Lung (tissue), 12 donors: ENCODE measurements around the gene TRABD. TPM values are rescaled to one million over a fixed set of nuclear protein-coding genes. Genes with fewer than 3 reads are reported as not detected.

ENCODE experiments used
- ATAC-seq: fragments of 200-7000 bp; cut with Tn5 transposase; one replicate; pipeline ENCODE4 v1.9.1; 2020; ENCODE audit warnings: moderate number of reproducible peaks; ENCODE audit not compliant: insufficient read depth, low FRiP score
- DNase-seq, 3 donors: peaks; one replicate each; pipeline ENCODE4 v3.0.0-alpha.2; 2013 to 2017
- H3K27ac ChIP-seq, 2 donors: one replicate each; pipeline ENCODE4 v1.5.1; 2013; ENCODE audit warnings: mild to moderate bottlenecking in 2 of 2, moderate library complexity in 2 of 2, control low read depth in 1 of 2, inconsistent platforms in 1 of 2, low read depth in 1 of 2, low read length in 1 of 2
- H3K27me3 ChIP-seq, 3 donors: one replicate each; pipeline ENCODE4 v1.5.1; 2013; ENCODE audit warnings: low read length in 2 of 3; ENCODE audit not compliant: control insufficient read depth in 3 of 3, insufficient read depth in 3 of 3
- H3K36me3 ChIP-seq, 4 donors: one replicate each; pipeline ENCODE4 v1.5.1; 2013; ENCODE audit warnings: low read length in 4 of 4, mild to moderate bottlenecking in 1 of 4, moderate library complexity in 1 of 4; ENCODE audit not compliant: control insufficient read depth in 4 of 4, insufficient read depth in 4 of 4
- H3K4me1 ChIP-seq, 5 donors: one replicate each; pipeline ENCODE4 v1.5.1; 2013; ENCODE audit warnings: low read length in 5 of 5, mild to moderate bottlenecking in 2 of 5, moderate library complexity in 1 of 5; ENCODE audit not compliant: control insufficient read depth in 5 of 5, insufficient read depth in 5 of 5
- H3K4me3 ChIP-seq: one replicate; pipeline ENCODE4 v1.5.1; 2013; ENCODE audit warnings: mild to moderate bottlenecking, control low read depth, moderate library complexity
- H3K9ac ChIP-seq, 2 donors: one replicate each; pipeline ENCODE4 v1.5.1; 2013; ENCODE audit warnings: low read length in 2 of 2, control low read depth in 1 of 2; ENCODE audit not compliant: insufficient read depth in 1 of 2
- H3K9me3 ChIP-seq, 4 donors: one replicate each; pipeline ENCODE4 v1.5.1; 2013; ENCODE audit warnings: low read length in 3 of 4, mild to moderate bottlenecking in 1 of 4, moderate library complexity in 1 of 4; ENCODE audit not compliant: control insufficient read depth in 4 of 4, insufficient read depth in 3 of 4
- CTCF ChIP-seq: IDR thresholded peaks from 2 replicates; pipeline ENCODE4 v1.5.1; 2012; ENCODE audit warnings: mild to moderate bottlenecking; ENCODE audit errors: control extremely low read depth, extremely low read depth
- WGBS, 2 donors: extraction: QIAGEN DNeasy Blood & Tissue Kit; methylation state at CpG; one replicate each; pipeline ENCODE4 v1.1.7; 2013; 5-methylcytosine and 5-hydroxymethylcytosine counted together
- polyA plus RNA-seq, 2 donors: library from polyadenylated mRNA; stranded (reverse); fragments of 200-250 nt; gene quantifications; one replicate each; pipeline ENCODE4 v1.2.1, GENCODE V29; 2013
- total RNA-seq, 2 donors: library from RNA; depleted of rRNA in 1 of 2; stranded (reverse); fragments of >200 nt in 1 of 2; gene quantifications; one replicate each; pipeline ENCODE4 v1.2.1, GENCODE V29; 2014 to 2021
- donor health status: control.
- donor health status: control.
- donor health status: Bipolar disorder and iron deficiency.
- donor health status: healthy.
- donor health status: DM: yes; HTN: yes; CAD: no.

TRABD gene
- total and polyA plus RNA-seq, 4 donors: 16.2 to 72.7 (median 62.2) TPM

DNA sequence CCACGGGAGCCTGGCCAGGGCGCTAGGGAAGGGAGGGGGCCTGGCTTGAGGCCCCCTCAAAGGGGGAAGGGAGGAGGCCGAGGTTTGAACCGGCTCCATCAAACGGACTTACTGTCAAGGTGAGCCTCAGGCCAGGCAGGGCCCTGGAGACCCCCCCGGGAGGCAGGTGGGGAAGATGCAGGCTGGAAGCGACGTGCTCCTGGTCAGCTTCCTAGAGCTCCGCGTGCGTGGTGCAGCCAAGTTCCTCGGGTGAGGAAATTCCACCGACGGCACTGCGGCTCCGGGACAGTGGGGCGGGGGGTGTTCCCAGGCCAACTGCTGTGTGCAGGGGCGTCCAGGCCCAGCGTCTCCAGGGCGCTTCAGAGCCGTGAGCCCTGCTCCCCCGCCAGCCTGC lies 7.2 kb upstream of the TRABD start:
- Histone ChIP-seq H3K4me3 (no peak overlapping the region), H3K4me1 (peaks cover 0 to 5% (median 0%) of the 10 kb centered on the region in 5 donors), H3K9me3 (peaks cover 0 to 6% (median 0%) of the 10 kb centered on the region in 4 donors), H3K9ac (no peak overlapping the region), H3K36me3 (no peaks in the 10 kb centered on the region), H3K27me3 (no peaks in the 10 kb centered on the region), H3K27ac (no peak overlapping the region)
- no peak for TF ChIP-seq CTCF
- WGBS, 2 donors: 54 to 65% methylated on average over 20 to 22 of the region's 22 CpGs
- DNase-seq (no peak), ATAC-seq (no peak)

DNA sequence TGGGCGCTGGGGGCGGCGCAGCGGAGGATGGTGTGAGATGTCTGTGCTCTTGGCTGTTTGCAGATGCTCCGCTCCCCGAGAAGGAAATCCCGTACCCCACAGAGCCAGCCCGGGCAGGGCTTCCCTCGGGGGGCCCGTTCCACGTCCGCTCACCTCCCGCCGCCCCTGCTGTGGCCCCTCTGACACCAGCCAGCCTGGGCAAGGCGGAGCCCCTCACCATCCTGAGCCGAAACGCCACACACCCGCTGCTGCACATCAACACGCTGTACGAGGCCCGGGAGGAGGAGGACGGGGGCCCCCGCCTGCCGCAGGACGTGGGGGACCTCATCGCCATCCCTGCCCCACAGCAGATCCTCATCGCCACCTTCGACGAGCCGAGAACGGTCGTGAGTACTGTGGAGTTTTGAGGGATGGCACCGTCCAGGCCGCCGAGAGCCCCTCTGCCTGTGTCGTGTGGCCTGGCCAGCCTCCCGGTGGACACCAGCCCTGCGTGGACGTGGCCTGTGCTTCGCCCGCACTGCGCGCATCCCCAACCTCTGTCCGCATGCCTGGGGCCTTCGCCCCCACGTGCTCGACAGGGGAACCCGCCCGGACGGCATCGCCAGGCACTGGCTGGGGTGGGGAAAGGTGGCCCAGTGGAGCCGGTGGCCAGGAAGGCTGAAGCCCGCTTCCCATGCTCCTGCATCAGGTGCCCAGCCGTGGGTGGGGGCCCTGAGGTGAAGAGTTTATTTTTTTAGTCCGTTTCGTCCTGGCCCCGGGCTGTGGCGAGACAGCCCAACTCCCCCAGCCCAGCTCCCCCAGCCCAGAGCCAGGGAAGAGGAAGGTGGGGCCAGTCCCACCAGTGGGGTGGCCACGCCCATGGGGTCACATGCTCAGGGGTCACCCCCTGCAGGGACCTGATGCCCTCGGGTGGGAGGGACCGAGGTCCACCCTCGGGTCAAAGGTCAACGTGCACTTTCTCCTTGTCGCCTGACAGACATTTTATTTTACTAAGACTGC lies 6.5 kb upstream of the TRABD start:
- TF ChIP-seq CTCF: no peak
- ATAC-seq: no peak
- no peak overlapping the region for H3K27ac ChIP-seq
- H3K9me3 ChIP-seq: peaks cover 0 to 6% (median 0%) of the 10 kb centered on the region in 4 donors
- no peak overlapping the region for H3K4me3 ChIP-seq
- H3K27me3 ChIP-seq: no peaks in the 10 kb centered on the region
- H3K4me1 ChIP-seq: peaks cover 0 to 5% (median 0%) of the 10 kb centered on the region in 5 donors
- DNase-seq: no peak
- no peak overlapping the region for H3K9ac ChIP-seq
- no peaks in the 10 kb centered on the region for H3K36me3 ChIP-seq
- 86 to 87% methylated on average over 63 to 64 of the region's 64 CpGs for WGBS, 2 donors

- DNase-seq (no peak), ATAC-seq (no peak)
- Histone ChIP-seq H3K9ac (no peak overlapping the region), H3K4me1 (peaks cover 0 to 14% (median 5%) of the 10 kb centered on the region in 5 donors), H3K36me3 (no peaks in the 10 kb centered on the region), H3K4me3 (no peak overlapping the region), H3K27me3 (no peaks in the 10 kb centered on the region), H3K9me3 (peaks cover 0 to 6% (median 0%) of the 10 kb centered on the region in 4 donors), H3K27ac (no peak overlapping the region)
- TF ChIP-seq CTCF: no peak
- 60 to 75% methylated on average over 39 of the region's 39 CpGs for WGBS, 2 donors
Observed at GRCh38 chr22:50179937-50180726, 5.6 kb upstream of the TRABD start.
